Measurements from ENCODE around the gene CLNK.

CLNK gene

GRCh38 chr4:10671799-10672198, 12.8 kb downstream of the CLNK start:
- Histone ChIP-seq H3K27ac (ENCODE audit: low read depth, low read length) (no peak overlapping the region), H3K9me2 (replicated peaks; ENCODE audit: control insufficient read depth, low read length) (no peaks in the 10 kb centered on the region), H3K4me3 (ENCODE audit: low read length) (no peak overlapping the region), H3K4me2 (ENCODE audit: low read length) (no peak overlapping the region), H3K9me3 (ENCODE audit: control insufficient read depth, insufficient read depth, low read length) (no peaks in the 10 kb centered on the region), H3F3A (ENCODE audit: control insufficient read depth, insufficient read depth) (no peaks in the 10 kb centered on the region), H4K20me1 (ENCODE audit: control insufficient read depth, insufficient read depth, low read depth, low read length) (no peaks in the 10 kb centered on the region), H3K36me3 (ENCODE audit: control insufficient read depth, low read length) (no peaks in the 10 kb centered on the region), H3K79me2 (ENCODE audit: control insufficient read depth, low read length) (no peaks in the 10 kb centered on the region), H3K27me3 (ENCODE audit: control insufficient read depth, low read length) (peaks cover 3% of the 10 kb centered on the region; the same call in 1 of the 2 replicates), H3K4me1 (ENCODE audit: control insufficient read depth, low read length) (no peaks in the 10 kb centered on the region)
- TF ChIP-seq EZH2phosphoT487 (IDR thresholded peaks at IDR 0.05; ENCODE audit: borderline replicate concordance, low read length) (no peak), CTCF (IDR thresholded peaks at IDR 0.05; ENCODE audit: low read depth, low read length, poor library complexity, severe bottlenecking) (no peak)

DNA sequence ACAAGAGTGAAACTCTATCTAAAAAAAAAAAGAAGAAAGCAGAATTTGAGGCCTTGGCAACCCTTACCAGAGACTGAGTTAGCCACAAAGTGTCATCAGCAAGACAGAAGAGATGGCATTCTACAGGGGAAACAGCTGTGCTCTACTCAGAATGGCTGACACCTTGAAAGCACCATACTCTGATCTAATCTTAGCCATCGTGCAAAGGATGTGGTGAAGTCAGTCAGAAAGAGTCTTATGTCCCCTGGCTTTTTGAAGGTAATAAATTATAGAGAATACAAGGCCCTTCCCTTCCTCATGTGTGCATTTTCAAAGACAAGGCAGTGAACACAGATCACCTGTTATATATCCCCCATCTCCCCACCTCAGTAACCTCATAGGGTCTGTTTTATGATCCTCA, 13.2 kb downstream of the CLNK start:
- Histone ChIP-seq H3K4me1 (ENCODE audit: control insufficient read depth, low read length) (no peaks in the 10 kb centered on the region), H3K36me3 (ENCODE audit: control insufficient read depth, low read length) (no peaks in the 10 kb centered on the region), H4K20me1 (ENCODE audit: control insufficient read depth, insufficient read depth, low read depth, low read length) (no peaks in the 10 kb centered on the region), H3K4me2 (ENCODE audit: low read length) (no peak overlapping the region), H3F3A (ENCODE audit: control insufficient read depth, insufficient read depth) (no peaks in the 10 kb centered on the region), H3K9me3 (ENCODE audit: control insufficient read depth, insufficient read depth, low read length) (no peaks in the 10 kb centered on the region), H3K27ac (ENCODE audit: low read depth, low read length) (no peak overlapping the region), H3K79me2 (ENCODE audit: control insufficient read depth, low read length) (no peaks in the 10 kb centered on the region), H3K27me3 (ENCODE audit: control insufficient read depth, low read length) (peaks cover 5% of the 10 kb centered on the region; the same call in 1 of the 2 replicates), H3K4me3 (ENCODE audit: low read length) (no peak overlapping the region), H3K9me2 (replicated peaks; ENCODE audit: control insufficient read depth, low read length) (no peaks in the 10 kb centered on the region)
- TF ChIP-seq EZH2phosphoT487 (IDR thresholded peaks at IDR 0.05; ENCODE audit: borderline replicate concordance, low read length) (no peak), CTCF (IDR thresholded peaks at IDR 0.05; ENCODE audit: low read depth, low read length, poor library complexity, severe bottlenecking) (no peak)

- Histone ChIP-seq H3K9me3 (ENCODE audit: control insufficient read depth, insufficient read depth, low read length) (no peaks in the 10 kb centered on the region), H3K27me3 (ENCODE audit: control insufficient read depth, low read length) (peaks cover 5% of the 10 kb centered on the region; the same call in 1 of the 2 replicates), H3K4me2 (ENCODE audit: low read length) (no peak overlapping the region), H4K20me1 (ENCODE audit: control insufficient read depth, insufficient read depth, low read depth, low read length) (no peaks in the 10 kb centered on the region), H3K4me1 (ENCODE audit: control insufficient read depth, low read length) (no peaks in the 10 kb centered on the region), H3K79me2 (ENCODE audit: control insufficient read depth, low read length) (no peaks in the 10 kb centered on the region), H3K4me3 (ENCODE audit: low read length) (no peak overlapping the region), H3K27ac (ENCODE audit: low read depth, low read length) (no peak overlapping the region), H3K36me3 (ENCODE audit: control insufficient read depth, low read length) (no peaks in the 10 kb centered on the region), H3K9me2 (replicated peaks; ENCODE audit: control insufficient read depth, low read length) (no peaks in the 10 kb centered on the region), H3F3A (ENCODE audit: control insufficient read depth, insufficient read depth) (no peaks in the 10 kb centered on the region)
- TF ChIP-seq CTCF (IDR thresholded peaks at IDR 0.05; ENCODE audit: low read depth, low read length, poor library complexity, severe bottlenecking) (no peak), EZH2phosphoT487 (IDR thresholded peaks at IDR 0.05; ENCODE audit: borderline replicate concordance, low read length) (no peak)
Observed at GRCh38 chr4:10670321-10670720, 14.2 kb downstream of the CLNK start.

Measured in DOHH2 (cell line).